GM18505 (cell line): Measurements from ENCODE around the gene HPSE2.
A peak's percentile ranks its signal among the peaks of the same experiment; 100 is the strongest.

Experiments
- ATAC-seq: cut with Tn5 transposase; IDR thresholded peaks from one replicate; pipeline ENCODE4 v1.9.1; 2021; ENCODE audit not compliant: unreplicated experiment
- POLR2A ChIP-seq: IDR thresholded peaks from 4 replicates; pipeline ENCODE4 v1.6.1; 2011; ENCODE audit warnings: borderline replicate concordance; ENCODE audit not compliant: insufficient read depth, insufficient read length; ENCODE audit errors: extremely low read depth

Gene HPSE2

GRCh38 chr10:98425511-98426352, 809.9 kb downstream of the HPSE2 start:
- ATAC-seq = peak; percentile 77
- TF ChIP-seq POLR2A = no peak

GRCh38 chr10:98424295-98425254, 811.1 kb downstream of the HPSE2 start:
- no peak for TF ChIP-seq POLR2A
- ATAC-seq = no peak

GRCh38 chr10:98423691-98424120, 811.9 kb downstream of the HPSE2 start:
- TF ChIP-seq POLR2A = no peak
- ATAC-seq = no peak

GRCh38 chr10:98422182-98422581, 813.5 kb downstream of the HPSE2 start:
- TF ChIP-seq POLR2A = no peak
- ATAC-seq = no peak

- no peak for TF ChIP-seq POLR2A
- ATAC-seq = no peak
These were observed 814.9 kb downstream of the HPSE2 start for GRCh38 chr10:98420786-98421185.

- TF ChIP-seq POLR2A = no peak
- no peak for ATAC-seq
These were observed 816.0 kb downstream of the HPSE2 start for GRCh38 chr10:98419469-98420261.

- no peak for TF ChIP-seq POLR2A
- no peak for ATAC-seq
These were observed 816.8 kb downstream of the HPSE2 start for GRCh38 chr10:98418665-98419468.

- TF ChIP-seq POLR2A = no peak
- ATAC-seq = no peak
These were observed 817.5 kb downstream of the HPSE2 start for GRCh38 chr10:98417973-98418664.

- no peak for TF ChIP-seq POLR2A
- ATAC-seq = no peak
These were observed 818.1 kb downstream of the HPSE2 start for GRCh38 chr10:98417481-98417959.

GRCh38 chr10:98416606-98417388, 818.9 kb downstream of the HPSE2 start:
- TF ChIP-seq POLR2A = no peak
- no peak for ATAC-seq

- no peak for ATAC-seq
These were observed 819.9 kb downstream of the HPSE2 start for GRCh38 chr10:98415731-98416119.

More at GRCh38 chr10:98415731-98416119, 819.9 kb downstream of the HPSE2 start:
- no peak for TF ChIP-seq POLR2A
